GM18526 (cell line): ENCODE measurements around the gene OLIG3.

Experiments used
- POLR2A ChIP-seq: IDR thresholded peaks from 3 replicates; pipeline ENCODE4 v1.6.1; 2011; ENCODE audit not compliant: insufficient read length; ENCODE audit errors: extremely low read depth

Gene OLIG3

GRCh38 chr6:137489046-137490005 is 4.9 kb downstream of the OLIG3 start:
- no peak for TF ChIP-seq POLR2A

- no peak for TF ChIP-seq POLR2A
Observed at GRCh38 chr6:137488150-137489045, 5.8 kb downstream of the OLIG3 start.

- no peak for TF ChIP-seq POLR2A
Observed at GRCh38 chr6:137487869-137488149, 6.4 kb downstream of the OLIG3 start.

GRCh38 chr6:137487181-137487868 is 6.9 kb downstream of the OLIG3 start:
- TF ChIP-seq POLR2A: no peak

DNA sequence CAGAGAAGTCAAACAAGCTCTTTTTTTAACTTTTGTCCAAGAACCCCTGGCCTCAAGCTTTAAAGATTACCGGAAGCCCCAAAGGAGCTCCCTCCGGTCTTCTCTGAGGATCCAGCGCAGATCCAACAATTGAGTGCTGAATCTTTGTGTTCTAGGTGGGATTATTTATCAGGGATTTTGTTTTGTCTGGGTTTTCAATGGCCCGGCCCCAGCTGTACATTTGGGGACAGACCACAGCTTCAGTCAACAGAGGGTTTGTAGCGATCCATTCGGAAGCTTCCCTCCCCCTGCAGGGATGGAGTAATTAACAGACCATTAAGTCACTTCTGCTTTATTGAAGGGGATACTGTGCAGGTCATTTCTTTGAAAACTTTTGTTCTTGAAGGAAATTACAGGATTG is 7.8 kb downstream of the OLIG3 start:
- no peak for TF ChIP-seq POLR2A

GRCh38 chr6:137480431-137480830 is 13.8 kb downstream of the OLIG3 start:
- no peak for TF ChIP-seq POLR2A

DNA sequence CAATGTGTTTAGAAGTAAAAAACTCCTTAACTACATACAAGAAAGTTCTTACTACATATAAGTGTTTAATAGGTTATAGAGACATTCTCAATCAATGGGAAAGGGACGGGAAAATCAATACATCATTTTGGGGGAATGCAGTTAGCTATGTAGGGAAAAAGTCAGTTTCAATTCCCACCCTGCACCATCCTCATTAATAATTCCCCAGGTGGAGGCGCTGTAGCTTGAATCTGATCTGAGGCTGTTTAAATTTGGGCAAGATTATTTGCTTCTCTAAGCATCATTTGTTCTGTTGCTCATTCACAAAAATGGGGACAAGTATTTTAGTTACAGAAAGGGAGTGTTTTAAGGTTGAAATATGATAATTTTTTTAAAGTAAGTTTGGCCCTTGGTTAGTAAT is 19.1 kb downstream of the OLIG3 start:
- no peak for TF ChIP-seq POLR2A

DNA sequence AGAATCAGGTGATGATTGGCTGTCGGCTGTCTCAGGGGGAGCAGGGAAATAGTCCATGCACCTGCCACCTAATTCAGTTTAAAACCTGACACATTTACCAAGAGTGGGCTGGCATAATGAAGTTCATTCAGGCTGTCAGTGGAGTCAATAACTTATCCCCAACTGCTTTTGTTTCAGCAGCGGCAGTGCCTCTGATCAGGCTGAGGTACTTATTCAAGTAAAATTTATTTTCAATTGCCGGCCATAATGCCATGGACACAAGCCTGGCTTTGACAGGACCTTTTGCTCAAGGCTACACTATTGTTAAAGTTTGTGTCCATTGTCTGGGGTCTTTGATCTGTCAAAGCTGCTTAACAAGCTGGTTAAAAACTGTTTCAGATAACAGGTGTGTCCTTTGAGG is 20.6 kb downstream of the OLIG3 start:
- TF ChIP-seq POLR2A: no peak

- no peak for TF ChIP-seq POLR2A
Observed at GRCh38 chr6:137472641-137473137, 21.5 kb downstream of the OLIG3 start.

GRCh38 chr6:137471986-137472385 is 22.2 kb downstream of the OLIG3 start:
- no peak for TF ChIP-seq POLR2A

DNA sequence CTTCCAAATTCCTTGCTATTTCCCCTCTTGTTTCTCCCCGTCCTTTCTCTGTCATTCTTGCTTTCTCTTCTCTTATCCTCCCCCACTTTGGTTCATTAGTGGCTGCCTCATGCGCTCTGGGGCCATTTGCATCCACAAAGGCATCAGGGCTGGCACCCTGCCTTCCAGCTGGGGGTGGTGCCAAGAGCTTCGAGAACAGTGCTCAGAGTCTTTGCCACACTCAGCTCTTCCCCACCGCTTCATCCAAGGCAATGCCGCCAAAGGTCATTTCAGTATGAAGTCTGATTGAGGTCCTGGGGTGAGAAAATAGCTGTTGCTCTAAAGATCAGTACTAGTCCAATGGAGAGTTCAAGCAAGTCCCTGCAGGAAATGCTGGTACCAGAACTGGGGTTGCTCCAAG is 22.7 kb downstream of the OLIG3 start:
- TF ChIP-seq POLR2A: no peak

DNA sequence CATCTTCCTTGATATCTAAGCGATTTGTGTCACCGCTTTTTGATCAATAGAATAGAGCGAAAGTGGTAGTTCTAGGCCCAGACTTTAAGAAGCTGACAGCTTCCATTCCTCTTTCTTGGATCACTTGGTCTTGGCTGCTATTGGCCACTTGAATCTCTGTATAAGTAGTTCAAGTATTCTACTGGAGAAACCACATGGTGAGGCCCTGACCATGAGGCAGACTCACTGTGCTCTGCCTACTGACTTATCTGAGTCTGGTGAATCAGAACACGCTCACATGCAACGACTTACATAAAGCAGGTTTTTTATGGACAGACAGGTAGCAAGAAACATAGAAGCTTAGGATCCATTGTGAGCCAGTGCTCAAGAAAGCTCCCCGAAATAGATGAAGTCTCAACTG is 27.0 kb downstream of the OLIG3 start:
- no peak for TF ChIP-seq POLR2A

DNA sequence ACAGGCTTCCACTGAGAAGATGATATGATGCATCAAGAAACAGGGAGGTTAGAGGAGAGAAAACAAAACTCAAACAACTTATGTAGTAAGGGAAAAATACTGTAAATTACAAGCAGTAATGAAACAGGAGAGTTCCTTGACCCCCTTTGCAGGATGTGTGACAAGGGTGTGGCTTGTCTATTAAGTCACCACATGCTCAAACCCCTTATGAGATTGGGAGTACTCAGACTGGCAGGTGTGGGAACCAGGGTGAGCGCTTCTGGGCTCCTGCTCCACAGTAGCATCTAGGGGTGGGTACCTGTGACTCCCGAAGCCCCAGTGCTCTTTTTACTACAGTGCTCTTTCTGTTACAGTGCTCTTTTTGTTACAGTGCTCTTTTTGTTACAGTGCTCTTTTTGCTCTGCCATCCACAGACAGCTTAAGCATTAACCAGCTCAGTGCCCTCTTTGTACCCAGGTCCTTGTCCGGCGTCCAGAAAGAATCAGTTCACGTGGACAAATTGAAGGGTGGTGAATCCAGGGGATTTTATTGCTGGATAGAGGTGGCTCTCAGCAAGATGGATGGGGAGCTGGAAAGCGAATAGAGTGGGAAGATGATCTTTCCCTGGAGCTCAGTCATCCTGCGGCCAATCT is 28.7 kb downstream of the OLIG3 start:
- no peak for TF ChIP-seq POLR2A

- TF ChIP-seq POLR2A: no peak
Observed at GRCh38 chr6:137452333-137452894, 41.8 kb downstream of the OLIG3 start.

DNA sequence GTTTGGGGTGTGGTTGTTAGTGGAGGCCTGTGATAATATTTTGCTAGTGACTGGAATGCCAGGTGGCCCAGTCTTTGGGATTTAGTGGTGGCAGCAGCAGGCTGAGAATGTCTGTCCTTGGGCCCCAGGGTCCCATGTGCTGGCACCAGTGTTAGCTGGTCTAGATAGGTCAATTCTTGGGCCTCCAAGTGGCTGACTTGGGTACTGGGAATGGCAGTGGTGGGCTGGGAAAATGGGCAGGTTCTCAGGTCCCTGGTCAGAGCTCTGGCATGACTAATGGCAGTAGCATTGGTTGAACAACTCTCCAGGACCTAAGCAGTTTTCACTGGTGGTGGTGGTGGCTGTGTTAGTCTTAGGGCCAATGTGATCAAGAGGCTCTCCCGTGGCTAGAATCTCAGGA is 50.3 kb downstream of the OLIG3 start:
- no peak for TF ChIP-seq POLR2A
